SIG-M5 (cell line): ENCODE results near the gene CCN6.

Experiments
- DNase-seq: peaks from one replicate; lab custom pipeline; 2025; lab: John Stamatoyannopoulos, UW

The CCN6 gene

DNA sequence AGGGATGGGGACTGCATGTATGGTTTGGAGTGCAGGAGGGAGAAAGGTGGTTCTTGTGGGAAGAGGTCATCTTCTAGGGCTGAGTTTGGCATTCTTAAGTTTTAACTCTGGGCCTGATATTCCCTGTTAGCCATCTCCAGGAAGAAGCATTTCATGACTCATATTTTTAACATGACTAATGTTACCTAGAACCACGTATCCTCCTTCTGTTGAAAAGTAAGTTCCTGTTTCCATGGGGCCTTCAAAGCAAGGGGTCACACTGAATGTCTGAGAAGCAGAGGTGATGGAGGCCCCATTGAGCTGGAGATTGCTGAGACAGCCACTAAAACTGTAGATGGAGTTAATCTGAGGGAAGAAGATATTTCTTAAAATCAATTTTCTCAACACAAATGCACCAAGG is 63.6 kb downstream of the CCN6 start:
- DNase-seq = no peak

DNA sequence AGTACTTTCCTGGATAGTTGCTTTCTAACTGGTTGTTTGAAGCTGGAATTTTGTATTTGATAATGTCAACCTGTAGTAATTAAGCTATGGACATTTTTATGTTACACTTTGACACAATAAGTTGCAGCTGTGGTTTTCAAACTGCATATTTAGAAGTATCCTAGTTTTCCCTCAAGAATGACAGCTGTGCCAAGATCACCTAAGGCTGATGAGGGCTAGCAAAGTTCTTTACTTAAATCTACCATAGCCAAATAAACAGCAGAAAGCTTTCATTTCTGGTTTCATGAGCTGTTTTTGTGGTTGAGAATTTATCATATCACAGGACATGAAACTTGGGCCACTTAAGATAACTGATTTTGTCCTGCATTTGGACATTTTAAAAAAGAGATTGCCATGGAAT is 64.1 kb downstream of the CCN6 start:
- DNase-seq = no peak
